ENCODE data around the gene SFI1.
"Not testable (repeated sequence)": the region's sequence is repeated elsewhere in the genome, so short reads cannot be mapped to it uniquely, and the experiment has no call there.

The SFI1 gene

DNA sequence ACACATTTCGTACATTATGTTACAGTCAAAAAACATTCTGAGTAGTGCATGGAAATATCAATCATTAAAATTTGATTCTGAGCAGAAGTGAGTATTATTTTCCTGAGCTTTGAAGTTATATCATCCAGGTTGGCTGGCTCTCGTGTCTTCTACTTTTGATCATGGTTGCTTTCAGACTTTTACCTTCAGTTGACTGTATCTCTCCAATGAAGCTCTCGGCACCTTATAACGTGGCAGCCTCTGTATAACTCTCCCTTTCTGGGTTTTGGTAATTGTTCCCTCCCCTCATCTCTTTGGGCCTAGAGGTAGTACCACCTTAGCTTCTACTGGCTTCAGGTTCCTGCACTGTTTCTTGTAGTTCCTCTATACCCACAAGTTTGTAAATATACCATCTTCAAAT lies 12.2 kb downstream of the SFI1 start:
- TF ChIP-seq GATA1 (IDR thresholded peaks at IDR 0.05; ENCODE audit: low read depth, low read length) = no peak

DNA sequence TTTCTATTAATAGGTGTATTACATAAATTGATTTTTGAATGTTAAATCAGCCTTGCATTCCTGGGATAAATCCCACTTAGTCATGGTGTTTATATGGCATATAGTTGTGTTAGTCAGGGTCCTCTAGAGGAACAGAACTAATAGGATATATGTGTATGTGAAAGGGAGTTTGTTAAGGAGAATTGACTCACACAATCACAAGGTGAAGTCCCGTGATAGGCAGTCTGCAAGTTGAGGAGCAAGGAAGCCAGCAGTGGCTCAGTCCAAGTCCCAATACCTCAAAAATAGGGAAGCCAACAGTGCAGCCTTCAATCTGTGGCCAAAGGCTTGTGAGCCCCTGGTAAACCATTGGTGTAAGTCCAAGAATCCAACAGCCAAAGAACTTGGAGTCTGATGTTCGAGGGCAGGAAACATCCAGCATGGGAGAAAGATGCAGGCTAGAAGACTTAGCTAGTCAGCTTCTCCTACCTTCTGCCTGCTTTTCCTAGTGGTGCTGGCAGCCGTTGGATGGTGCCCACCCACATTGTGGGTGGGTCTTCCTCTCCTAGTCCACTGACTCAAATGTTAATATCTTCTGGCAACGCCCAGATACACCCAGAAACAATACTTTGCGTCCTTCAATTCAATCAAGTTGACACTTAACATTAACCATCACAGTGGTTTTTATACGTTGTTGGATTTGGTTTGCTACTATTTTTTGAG lies 12.9 kb downstream of the SFI1 start:
- no peak for DNase-seq
- TF ChIP-seq POLR2A (IDR thresholded peaks at IDR 0.05; ENCODE audit: low read length) = no peak
- no peak for TF ChIP-seq GATA1 (IDR thresholded peaks at IDR 0.05; ENCODE audit: low read depth, low read length)

More for the DNA sequence above, 12.2 kb downstream of the SFI1 start:
- no peak for DNase-seq

DNA sequence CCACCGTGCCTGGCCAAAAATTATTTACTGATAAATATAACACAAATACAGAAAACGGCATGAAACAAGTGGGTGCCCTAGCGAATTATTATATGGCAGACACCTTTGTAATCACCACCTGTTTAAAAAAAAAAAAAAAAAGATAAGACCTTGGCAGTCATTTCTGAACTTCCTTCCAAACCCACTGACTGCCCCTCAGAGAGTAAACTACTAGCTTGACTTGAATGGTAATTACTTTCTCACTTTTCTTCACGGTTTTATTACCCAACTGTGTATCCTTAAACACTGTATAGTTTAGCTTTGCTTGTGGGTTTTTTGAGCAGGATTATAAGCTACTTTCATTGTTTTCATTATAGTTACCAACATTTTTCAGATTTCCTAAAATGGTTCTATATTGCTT lies 23.7 kb downstream of the SFI1 start:
- no peak for TF ChIP-seq POLR2A (IDR thresholded peaks at IDR 0.05; ENCODE audit: low read length)
- TF ChIP-seq GATA1 (IDR thresholded peaks at IDR 0.05; ENCODE audit: low read depth, low read length) = no peak
- DNase-seq = no peak

DNA sequence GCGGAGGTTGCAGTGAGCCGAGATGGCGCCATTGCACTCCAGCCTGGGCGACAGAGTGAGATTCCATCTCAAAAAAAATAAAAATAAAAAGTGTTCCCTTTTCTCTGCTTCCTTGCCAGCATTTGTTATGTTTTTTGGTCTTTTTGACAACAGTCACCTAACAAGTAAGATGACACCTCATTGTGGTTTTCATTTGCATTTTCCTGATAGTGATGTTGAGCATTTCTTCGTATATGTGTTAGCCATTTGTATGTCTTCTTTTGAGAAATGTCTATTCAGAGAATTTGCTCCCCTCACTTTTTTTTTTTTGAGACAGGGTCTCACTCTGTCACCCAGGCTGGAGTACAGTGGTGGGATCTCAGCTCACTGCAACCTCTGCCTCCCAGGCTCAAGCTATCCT lies 27.8 kb downstream of the SFI1 start:
- not testable (repeated sequence) for DNase-seq

DNA sequence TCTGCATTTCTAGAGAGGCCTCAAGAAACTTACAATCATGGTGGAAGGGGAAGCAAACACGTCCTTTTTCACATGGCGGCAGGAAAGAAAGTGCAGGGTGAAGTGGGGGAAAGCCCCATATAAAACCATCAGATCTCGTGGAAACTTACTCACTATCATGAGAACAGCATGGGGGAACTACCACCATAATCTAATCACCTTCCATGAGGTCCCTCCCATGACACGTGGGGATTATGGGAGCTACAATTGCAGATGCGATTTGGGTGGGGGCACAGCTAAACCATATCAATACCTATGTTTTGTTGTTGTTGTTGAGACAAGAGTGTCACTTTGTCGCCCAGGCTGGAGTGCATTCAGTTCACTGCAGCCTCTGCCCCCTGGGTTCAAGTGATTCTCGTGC lies 29.9 kb downstream of the SFI1 start:
- no peak for TF ChIP-seq GATA1 (IDR thresholded peaks at IDR 0.05; ENCODE audit: low read depth, low read length)
- no peak for TF ChIP-seq POLR2A (IDR thresholded peaks at IDR 0.05; ENCODE audit: low read length)
- no peak for DNase-seq

DNA sequence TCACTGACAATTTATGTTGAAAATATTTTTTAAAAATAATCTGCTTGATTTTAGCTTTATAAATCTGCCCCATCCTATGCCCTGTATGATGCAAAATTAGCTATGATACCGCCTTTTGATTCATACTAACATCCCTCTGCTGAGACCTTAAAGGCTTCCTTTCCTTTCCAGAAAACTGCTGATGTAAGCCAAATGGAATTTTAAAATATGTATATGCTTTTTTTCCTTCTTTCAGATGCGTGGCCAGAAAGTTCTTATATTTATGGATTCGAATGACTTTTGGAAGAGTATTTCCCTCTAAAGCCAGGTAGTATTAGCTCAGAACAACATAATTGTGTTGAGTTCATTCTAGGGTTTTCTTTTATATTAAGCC lies 34.5 kb downstream of the SFI1 start:
- no peak for TF ChIP-seq POLR2A (IDR thresholded peaks at IDR 0.05; ENCODE audit: low read length)
- no peak for TF ChIP-seq GATA1 (IDR thresholded peaks at IDR 0.05; ENCODE audit: low read depth, low read length)
- no peak for DNase-seq

DNA sequence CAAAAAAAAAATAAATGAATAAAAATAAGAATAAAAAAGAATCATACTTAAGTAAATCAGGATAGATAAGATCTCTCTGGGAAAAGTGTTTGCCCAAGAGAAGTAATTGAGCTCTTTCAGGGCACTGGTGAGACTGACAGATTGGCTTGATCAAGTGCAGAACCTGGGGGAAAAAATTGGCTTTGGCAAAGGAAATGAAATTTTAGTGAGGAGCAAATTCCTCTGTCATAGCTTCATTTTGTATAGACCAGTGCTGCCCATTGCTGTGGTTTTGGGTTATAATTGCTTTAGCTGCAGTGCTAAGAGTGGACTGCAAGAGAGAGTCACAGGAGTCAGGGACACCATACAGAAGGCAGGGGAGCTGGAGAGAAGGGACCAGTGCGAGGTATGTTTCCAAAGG lies 35.7 kb downstream of the SFI1 start:
- DNase-seq = no peak

DNA sequence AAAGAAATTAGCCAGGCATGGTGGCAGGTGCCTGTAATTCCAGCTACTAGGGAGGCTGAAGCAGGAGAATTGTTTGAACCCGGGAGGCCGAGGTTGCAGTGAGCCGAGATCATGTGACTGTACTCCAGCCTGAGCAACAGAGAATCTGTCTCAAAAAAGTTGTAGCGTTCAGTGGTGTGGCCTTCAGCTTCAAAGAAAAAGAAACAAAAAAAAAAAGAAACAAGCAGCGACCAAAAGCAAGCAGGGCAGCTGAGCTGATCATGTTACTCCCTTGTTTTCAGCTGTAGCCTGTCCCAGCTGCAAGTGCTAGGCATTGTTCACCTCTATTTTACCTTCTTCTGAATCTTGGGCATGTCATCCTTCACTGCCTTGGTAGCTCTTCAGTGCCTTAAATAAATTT lies 37.0 kb downstream of the SFI1 start:
- no peak for DNase-seq
- TF ChIP-seq POLR2A (IDR thresholded peaks at IDR 0.05; ENCODE audit: low read length) (no peak), GATA1 (IDR thresholded peaks at IDR 0.05; ENCODE audit: low read depth, low read length) (no peak)

More for the DNA sequence above, 35.7 kb downstream of the SFI1 start:
- TF ChIP-seq POLR2A (IDR thresholded peaks at IDR 0.05; ENCODE audit: low read length) (no peak), GATA1 (IDR thresholded peaks at IDR 0.05; ENCODE audit: low read depth, low read length) (no peak)

DNA sequence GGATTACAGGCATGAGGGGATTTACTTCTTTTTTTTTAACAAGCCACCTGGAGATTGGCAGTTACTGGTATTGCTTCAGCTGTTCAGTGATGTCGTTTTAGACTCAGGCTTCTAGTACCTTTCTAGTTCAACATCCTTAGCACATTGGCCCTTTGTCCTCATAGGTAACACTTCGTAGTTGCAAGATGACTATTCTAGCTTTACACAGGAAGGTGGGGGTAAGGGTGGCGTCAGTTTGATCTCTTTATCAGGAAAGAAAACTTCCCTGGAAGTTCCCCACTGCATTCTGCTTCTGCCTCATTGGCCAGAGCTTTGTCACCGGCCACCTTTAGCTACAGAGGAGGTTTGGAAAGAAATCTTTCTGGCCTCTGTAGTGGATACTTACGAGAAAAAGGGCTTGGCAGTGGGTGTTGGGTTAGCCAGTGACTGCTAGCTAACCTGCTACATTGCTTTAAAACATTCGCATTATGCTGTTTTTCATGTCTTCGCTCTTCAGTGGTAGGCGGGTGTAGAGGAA lies 40.7 kb downstream of the SFI1 start:
- DNase-seq = no peak
- no peak for TF ChIP-seq GATA1 (IDR thresholded peaks at IDR 0.05; ENCODE audit: low read depth, low read length)
- TF ChIP-seq POLR2A (IDR thresholded peaks at IDR 0.05; ENCODE audit: low read length) = no peak

DNA sequence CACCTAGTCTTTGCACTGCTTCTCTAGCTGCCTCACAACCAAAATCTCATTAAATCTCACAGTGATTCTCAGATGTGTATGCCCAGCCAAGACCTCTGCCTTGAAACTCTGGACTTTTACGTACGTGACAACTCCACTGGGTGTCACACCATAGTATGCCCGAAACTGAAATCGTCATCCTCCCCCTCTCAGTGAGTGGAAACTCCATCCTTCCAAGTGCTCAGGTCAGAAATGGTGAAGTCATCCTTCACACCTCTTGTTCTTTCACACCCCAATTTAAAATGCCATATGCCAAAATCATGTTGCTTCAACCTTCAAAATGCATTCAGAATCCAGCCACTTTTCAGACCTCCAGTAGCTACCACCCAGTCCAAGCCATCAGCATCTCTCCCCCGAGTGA lies 42.5 kb downstream of the SFI1 start:
- TF ChIP-seq POLR2A (IDR thresholded peaks at IDR 0.05; ENCODE audit: low read length) (no peak), GATA1 (IDR thresholded peaks at IDR 0.05; ENCODE audit: low read depth, low read length) (no peak)
- DNase-seq = no peak

DNA sequence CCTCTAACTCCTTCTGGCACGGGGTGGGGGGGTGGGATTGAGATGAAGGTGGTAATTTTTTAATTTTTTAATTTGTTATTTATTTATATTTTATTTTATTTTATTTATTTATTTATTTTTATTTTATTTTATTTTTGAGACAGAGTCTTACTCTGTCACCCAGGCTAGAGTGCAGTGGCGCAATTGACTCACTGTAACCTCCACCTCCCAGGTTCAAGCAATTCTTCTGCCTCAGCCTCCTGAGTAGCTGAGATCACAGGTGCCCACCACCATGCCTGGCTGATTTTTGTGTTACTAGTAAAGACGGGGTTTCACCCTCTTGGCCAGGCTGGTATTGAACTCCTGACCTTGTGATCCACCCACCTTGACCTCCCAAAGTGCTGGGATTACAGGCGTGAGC lies 43.8 kb downstream of the SFI1 start:
- not testable (repeated sequence) for DNase-seq

DNA sequence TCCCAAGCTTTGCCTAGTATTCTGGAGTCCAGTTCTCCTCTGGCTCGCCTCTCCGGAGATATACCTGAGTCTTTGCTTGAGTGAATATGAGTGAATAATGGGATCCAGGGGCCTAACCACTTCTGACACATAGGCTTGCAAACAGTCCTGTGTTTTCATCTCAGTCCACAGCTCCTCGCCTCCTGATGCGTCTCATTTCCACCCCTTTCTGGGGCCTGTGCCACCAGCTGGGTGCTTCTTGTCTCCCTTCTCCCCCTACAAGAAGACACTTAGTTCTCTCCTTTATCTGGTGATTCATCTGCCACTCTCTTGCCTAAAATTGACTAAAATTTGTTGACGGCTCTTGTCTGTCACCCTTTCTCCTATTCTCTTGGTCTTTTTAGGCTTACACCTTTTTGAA lies 44.6 kb downstream of the SFI1 start:
- TF ChIP-seq POLR2A (IDR thresholded peaks at IDR 0.05; ENCODE audit: low read length) = no peak
- TF ChIP-seq GATA1 (IDR thresholded peaks at IDR 0.05; ENCODE audit: low read depth, low read length) = no peak

DNA sequence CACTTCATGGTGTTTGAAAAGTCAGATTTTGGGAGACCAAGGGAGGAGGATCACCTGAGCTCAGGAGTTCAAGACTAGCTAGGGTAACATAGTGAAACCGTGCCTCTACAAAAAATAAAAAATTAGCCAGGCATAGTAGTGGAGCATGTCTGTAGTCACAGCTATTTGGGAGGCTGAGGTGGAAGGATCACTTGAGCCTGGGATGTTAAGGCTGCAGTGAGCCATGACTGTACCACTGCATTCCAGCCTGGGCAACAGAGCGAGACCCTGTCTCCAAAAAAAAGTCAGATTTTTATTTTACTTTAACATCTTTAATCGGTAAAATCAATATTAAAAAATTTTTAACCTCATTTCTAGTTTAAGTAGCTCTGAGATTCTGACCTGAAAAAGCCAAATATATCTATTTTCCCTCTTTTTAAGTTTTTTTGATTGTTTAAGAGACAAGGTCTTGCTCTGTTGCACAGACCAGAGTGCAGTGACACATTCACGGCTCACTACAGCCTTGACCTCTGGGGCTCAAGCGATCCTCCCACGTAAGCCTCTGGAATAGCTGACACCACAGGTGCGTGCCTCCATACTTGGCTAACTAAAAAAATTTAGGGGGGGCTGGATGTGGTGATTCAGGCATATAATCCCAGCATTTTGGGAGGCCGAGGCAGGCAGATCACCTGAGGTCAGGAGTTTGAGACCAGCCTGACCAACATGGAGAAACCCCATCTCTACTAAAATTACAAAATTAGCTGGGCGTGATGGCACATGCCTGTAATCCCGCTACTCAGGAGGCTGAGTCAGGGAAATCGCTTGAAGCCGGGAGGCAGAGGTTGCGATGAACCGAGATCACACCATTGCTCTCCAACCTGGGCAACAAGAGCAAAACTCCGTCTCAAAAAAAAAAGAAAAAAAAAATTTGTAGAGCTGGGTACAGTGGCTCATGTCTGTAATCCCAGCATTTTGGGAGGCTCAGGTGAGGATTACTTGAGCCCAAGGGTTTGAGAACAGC lies 48.4 kb downstream of the SFI1 start:
- no peak for DNase-seq
- TF ChIP-seq POLR2A (IDR thresholded peaks at IDR 0.05; ENCODE audit: low read length) (no peak), GATA1 (IDR thresholded peaks at IDR 0.05; ENCODE audit: low read depth, low read length) (no peak)

More for the DNA sequence above, 44.6 kb downstream of the SFI1 start:
- no peak for DNase-seq

DNA sequence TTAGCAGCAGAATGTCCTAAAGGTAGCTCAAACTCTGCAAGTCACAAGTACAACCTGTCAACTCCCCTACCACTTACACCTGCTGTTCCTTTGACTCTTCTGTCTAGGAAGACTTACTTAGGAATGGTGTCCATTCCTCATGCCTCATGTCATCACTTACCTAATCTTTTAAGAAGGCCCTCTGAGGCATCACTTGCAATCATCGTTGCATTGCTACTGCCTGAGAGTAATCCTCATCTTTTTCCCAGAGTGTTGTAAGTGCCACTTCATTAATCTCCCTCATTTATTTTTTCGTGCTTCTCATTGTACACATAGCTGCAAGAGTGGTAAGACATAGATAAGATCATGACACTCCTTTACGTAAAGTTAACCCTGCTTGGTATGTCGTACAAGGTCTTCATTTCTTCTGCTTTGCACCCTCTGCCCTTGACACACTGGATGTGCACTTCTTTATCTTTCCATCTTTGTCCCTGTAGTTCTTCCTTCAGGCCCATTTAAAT lies 54.6 kb downstream of the SFI1 start:
- no peak for DNase-seq
- no peak for TF ChIP-seq GATA1 (IDR thresholded peaks at IDR 0.05; ENCODE audit: low read depth, low read length)
- TF ChIP-seq POLR2A (IDR thresholded peaks at IDR 0.05; ENCODE audit: low read length) = no peak
